Motor neuron (in vitro differentiated cells): ENCODE results near the gene PTPRF. TPM values are rescaled to one million over a fixed set of nuclear protein-coding genes. Genes with fewer than 3 reads are reported as not detected.
"Not testable (repeated sequence)": the region's sequence is repeated elsewhere in the genome, so short reads cannot be mapped to it uniquely, and the experiment has no call there.

Experiments
- ATAC-seq, 8 experiments: fragments of 200-7000 bp; cut with Tn5 transposase; replicated peaks in 6 of 8; 2 replicates each; pipeline ENCODE4 v1.8.0; 2021; ENCODE audit warnings: mild to moderate bottlenecking in 8 of 8, moderate library complexity in 8 of 8
- H3K27ac ChIP-seq, 2 donors: fragments of 250-450 bp; sonication (Bioruptor Pico); 2 replicates each; pipeline ENCODE4 v1.9.0; 2021; ENCODE audit warnings: antibody characterized with exemption in 2 of 2, mild to moderate bottlenecking in 2 of 2, moderate library complexity in 1 of 2
- H3K4me1 ChIP-seq, 2 donors: fragments of 250-450 bp; sonication (Bioruptor Pico); replicated peaks in 1 of 2; 2 replicates each; pipeline ENCODE4 v1.6.1; 2021; ENCODE audit warnings: antibody characterized with exemption in 2 of 2, mild to moderate bottlenecking in 2 of 2, moderate library complexity in 1 of 2
- H3K4me3 ChIP-seq, 5 donors: fragments of 250-450 bp; sonication (Bioruptor Pico); 2 replicates each; pipeline ENCODE4 v1.9.0; 2021; ENCODE audit warnings: antibody characterized with exemption in 5 of 5, mild to moderate bottlenecking in 5 of 5, moderate library complexity in 4 of 5
- WGBS, 10 experiments: fragments of 450-650 bp; shearing (Covaris generic); methylation state at CpG; one replicate each; pipeline ENCODE4 v1.0.0; 2022; 5-methylcytosine and 5-hydroxymethylcytosine counted together
- in situ Hi-C, 9 experiments: fragments of 400-800 bp; cut with MboI; loops; one replicate each; pipeline ENCODE4 v1.15.0; 2021; ENCODE audit warnings: low sequenced_read_pairs in 9 of 9, low pct_unique_long_range_greater_than_20kb in 2 of 9; ENCODE audit not compliant: unreplicated experiment in 9 of 9
- total RNA-seq, 8 experiments: library from RNA; unstranded; fragments of 300-600 nt; gene quantifications; 2 replicates each; pipeline versions ENCODE4 v1.2.3 to v1.2.4, GENCODE V29; 2022

Gene PTPRF
- 100 to 1,000 TPM in 2 of 8 experiments, 10 to 100 TPM in 5, 1 to 10 TPM in 1; 7.8 to 119 (median 74.7) TPM for total RNA-seq

DNA sequence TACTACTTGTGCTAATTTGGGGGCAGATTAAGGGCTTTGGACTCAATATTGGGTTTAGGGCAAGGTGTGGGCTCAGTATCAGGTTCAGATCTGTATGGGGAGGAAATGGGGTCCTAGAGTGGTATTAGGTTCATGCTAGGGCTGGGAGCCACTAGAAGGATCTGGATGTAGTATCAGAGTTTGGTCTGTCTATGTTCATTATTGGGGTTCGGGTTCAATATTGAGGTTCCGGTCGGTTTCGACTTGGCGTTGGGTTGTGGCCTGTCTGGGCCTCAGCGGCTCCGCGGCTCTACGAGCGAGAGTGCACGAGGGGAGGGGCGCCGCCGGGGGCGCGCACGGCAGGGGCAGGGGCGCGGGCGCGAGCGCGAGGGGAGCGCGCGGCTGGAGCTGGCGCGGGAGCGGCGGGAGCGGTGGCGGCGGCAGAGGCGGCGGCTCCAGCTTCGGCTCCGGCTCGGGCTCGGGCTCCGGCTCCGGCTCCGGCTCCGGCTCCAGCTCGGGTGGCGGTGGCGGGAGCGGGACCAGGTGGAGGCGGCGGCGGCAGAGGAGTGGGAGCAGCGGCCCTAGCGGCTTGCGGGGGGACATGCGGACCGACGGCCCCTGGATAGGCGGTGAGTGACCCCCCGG, at the start of gene PTPRF:
Gene PTPRF (plus strand): TSS at position 401 of the 624 bp plus-strand sequence. CDS start 14,193 bp downstream, outside the sequence.
- Histone ChIP-seq H3K27ac (peak within 1 kb of the TSS; percentile 61 to 73), H3K4me1 (peaks cover 27 to 31% of the 10 kb centered on the region in 2 donors), H3K4me3 (peak within 1 kb of the TSS; percentile 60 to 87 (median 78))
- in situ Hi-C loops = loop anchor here in 5 of 9 experiments (25.0 kb wide), 2 partner anchors 207 to 407 kb away; partner anchors contain the start of genes ARTN (in 4 of the 5) and IPO13 (in 4 of the 5)
- ATAC-seq = peak; percentile 46 to 81 (median 73)
- 0 to 10% methylated on average over 1 to 2 of the region's 58 CpGs; no CpG with 5 or more reads in 8 of the 10 experiments for WGBS, 10 experiments

DNA sequence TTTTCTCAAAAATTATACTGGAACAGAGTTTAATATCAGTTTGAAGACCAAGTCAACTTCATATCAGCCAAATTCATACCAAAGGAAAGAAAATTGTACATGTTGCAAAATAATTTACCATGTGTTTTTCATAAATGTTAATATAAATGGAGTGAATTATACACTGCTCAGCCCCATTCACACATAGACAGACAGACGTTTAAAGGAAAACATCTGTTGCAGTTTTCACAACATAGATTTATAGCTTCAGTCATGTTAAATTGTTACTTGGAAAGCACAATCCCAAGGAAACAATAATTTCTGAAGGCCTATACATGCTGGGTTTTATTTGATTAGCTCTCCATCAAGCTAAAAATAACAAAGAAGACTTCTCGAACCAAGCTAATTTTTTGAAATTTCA, 49.2 kb upstream of the PTPRF start:
- Histone ChIP-seq H3K27ac (no peak overlapping the region), H3K4me1 (no peaks in the 10 kb centered on the region), H3K4me3 (no peak overlapping the region)
- peak in 1 of 8 experiments; percentile 26 for ATAC-seq
- WGBS, 10 experiments = 16 to 84% (median 74%) methylated on average over 1 to 2 of the region's 2 CpGs
- in situ Hi-C loops = no loop called here

DNA sequence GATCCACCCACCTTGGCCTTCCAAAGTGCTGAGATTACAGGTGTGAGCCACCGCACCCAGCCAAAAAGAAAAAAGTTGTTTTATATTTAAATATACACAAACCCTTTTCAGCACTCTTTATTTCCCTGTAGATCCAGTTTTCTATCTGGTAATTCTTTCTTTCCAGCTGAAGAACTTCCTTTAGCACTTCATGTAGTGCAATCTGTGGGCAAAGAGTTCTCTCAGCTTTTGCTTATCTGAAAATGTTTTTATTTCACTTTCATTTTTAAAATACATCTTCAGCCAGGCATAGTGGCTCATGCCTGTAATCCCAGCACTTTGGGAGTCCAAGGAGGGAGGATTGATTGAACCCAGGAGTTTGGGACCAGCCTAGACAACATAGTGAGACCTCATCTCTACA, 48.5 kb upstream of the PTPRF start:
- WGBS, 10 experiments = 67 to 100% (median 100%) methylated on average over 1 of the region's 1 CpG; no CpG with 5 or more reads in 1 of the 10 experiments
- in situ Hi-C loops = no loop called here
- no peak overlapping the region for H3K4me3 ChIP-seq
- H3K27ac ChIP-seq = no peak overlapping the region
- no peaks in the 10 kb centered on the region for H3K4me1 ChIP-seq
- ATAC-seq = no peak

DNA sequence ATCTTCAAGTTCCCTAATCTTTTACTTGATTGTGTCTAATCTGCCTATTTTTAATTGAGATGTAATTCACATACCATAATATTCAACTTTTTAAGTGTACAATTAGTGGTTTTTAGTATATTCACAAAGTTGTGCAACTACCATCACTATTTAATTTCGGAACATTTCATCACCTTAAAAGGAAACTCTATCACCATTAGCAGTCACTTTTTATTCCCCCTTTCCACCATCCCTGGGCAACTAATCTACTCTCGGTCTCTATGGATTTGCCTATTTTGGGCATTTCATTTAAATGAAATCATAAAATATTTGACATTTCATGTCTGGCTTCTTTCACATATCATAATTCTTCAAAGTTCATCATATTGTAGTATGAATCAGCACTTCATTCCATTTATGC, 46.3 kb upstream of the PTPRF start:
- 82 to 96% (median 87%) methylated on average over 2 of the region's 2 CpGs; no CpG with 5 or more reads in 1 of the 10 experiments for WGBS, 10 experiments
- ATAC-seq = no peak
- in situ Hi-C loops = no loop called here
- Histone ChIP-seq H3K4me1 (no peaks in the 10 kb centered on the region), H3K4me3 (no peak overlapping the region), H3K27ac (no peak overlapping the region)

DNA sequence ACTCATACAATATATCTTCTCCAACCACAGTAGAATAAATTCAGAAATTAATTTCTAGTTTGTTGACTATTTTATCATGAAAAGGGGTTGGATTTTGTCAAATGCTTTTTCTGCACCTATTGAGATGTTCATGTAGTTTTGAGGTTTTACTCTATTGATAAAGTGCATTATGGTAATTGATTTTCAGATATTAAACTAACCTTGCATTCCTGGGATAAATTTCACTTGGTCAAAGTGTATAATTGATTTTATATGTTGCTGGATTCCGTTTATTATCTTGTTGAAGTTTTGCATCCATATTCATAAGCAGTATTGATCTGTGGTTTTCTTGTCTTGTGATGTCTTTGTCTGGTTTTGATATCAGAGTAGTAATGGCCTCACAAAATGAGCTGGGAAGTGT, 42.5 kb upstream of the PTPRF start:
- WGBS, 10 experiments = 17 to 100% (median 50%) methylated on average over 1 of the region's 1 CpG; no CpG with 5 or more reads in 1 of the 10 experiments
- no peak for ATAC-seq
- no peak overlapping the region for H3K27ac ChIP-seq

DNA sequence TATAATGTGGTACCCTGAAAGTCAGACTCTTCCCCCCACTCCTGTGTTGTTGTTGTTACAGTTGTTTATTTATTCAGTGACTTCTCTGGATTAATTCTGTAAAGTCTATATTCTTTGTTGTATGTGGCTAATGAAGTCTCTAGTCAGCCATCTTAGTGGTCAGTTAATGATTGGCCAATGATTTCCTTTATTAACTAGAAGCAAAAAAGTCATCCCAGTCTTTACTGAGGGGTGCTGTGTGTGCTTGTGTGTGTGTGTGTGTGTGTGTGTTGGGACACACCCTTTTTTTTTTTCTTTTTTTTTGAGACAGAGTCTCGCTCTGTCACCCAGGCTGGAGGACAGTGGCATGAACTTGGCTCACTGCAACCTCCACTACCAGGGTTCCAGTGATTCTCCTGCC, 39.6 kb upstream of the PTPRF start:
- H3K4me3 ChIP-seq = no peak overlapping the region
- ATAC-seq = no peak
- 20 to 100% (median 86%) methylated on average over 1 of the region's 1 CpG; no CpG with 5 or more reads in 5 of the 10 experiments for WGBS, 10 experiments
- H3K4me1 ChIP-seq = no peaks in the 10 kb centered on the region
- H3K27ac ChIP-seq = no peak overlapping the region
- in situ Hi-C loops = no loop called here

More for the DNA sequence above, 42.5 kb upstream of the PTPRF start:
- Histone ChIP-seq H3K4me3 (no peak overlapping the region), H3K4me1 (no peaks in the 10 kb centered on the region)
- in situ Hi-C loops = no loop called here

DNA sequence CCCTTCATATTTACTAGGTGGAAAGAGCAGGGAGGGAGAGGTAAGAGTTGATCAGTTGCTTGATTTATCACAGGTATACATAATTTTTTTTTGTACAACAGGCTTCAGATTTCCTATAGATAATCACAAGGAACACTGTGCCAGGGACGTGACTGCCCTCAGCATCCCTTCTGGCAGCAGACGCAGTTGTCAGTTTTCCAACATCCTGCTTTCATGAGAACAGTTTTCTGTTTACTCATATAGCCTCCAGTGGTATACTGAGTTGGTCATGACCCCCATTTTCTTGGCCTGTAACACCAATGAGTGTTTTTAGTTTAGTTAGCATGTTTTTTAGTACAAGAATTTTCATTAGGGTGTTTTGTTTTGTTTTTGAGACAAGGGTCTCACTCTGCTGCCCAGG, 37.9 kb upstream of the PTPRF start:
- H3K27ac ChIP-seq = no peak overlapping the region
- ATAC-seq = no peak
- no peak overlapping the region for H3K4me3 ChIP-seq
- 33 to 100% (median 70%) methylated on average over 1 to 2 of the region's 2 CpGs; no CpG with 5 or more reads in 2 of the 10 experiments for WGBS, 10 experiments
- no peaks in the 10 kb centered on the region for H3K4me1 ChIP-seq
- in situ Hi-C loops = no loop called here

DNA sequence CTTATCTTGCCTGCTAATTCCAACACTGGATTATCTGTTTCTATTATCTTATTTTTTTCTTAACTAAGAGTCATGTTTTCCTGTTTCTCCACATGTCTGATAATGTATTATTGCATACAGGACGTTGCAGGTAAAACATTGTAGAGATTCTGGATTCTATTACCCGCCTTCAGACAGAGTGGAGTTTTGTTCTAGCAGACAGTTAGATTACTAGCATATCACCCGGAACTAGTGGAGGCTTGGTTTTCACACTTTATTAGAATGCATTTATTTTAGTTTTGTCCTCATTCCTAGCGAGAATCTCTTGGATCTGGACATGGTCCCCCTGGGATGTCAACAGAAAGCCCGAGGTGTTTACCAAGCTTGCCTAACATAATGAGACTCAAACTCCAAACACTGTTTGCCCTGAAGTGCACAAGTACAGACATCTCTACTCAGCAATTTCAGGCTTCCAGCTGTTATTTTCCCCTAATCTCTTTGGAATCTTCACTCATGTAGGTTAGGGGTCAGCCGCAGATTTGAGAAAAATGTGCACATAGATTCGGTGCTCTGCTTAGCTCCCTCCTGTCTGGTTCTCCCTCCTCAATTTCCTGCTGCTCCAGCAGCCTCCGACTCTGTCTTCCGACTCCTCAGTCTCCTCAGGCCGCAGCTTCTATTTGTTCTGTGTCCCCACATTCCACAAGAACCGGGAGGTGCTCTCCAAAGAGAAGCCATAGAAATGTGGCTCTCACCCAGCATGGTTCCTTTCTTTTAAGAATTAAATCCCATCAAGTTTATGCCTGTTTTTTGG, 36.8 kb upstream of the PTPRF start:
- in situ Hi-C loops = no loop called here
- peak in 1 of 8 experiments; percentile 63 for ATAC-seq
- WGBS, 10 experiments = 41 to 70% (median 55%) methylated on average over 2 to 11 of the region's 11 CpGs

DNA sequence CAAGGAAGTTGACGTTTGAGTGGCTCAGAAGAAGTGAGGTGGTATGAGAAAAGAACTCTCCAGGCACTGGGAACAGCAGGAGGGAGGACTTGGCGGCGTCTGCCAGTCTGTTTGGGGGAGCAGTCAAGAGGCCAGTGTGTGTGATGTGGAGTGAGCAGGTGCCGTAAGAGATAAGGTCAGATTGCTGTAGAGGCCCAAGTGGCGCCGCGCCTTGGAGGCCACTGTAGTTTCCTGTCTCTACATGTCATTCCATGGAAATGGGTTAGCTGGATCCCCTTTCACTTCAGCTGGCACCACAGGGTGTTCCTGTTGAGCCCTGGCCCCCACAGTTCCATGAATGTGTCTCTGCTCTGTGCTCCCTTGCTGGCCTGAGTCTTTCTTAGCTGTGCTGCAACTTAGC, 35.5 kb upstream of the PTPRF start:
- ATAC-seq = no peak
- WGBS, 10 experiments = 25 to 100% (median 85%) methylated on average over 1 to 7 of the region's 7 CpGs; no CpG with 5 or more reads in 2 of the 10 experiments
- no peak overlapping the region for H3K27ac ChIP-seq
- no peak overlapping the region for H3K4me3 ChIP-seq
- in situ Hi-C loops = no loop called here
- H3K4me1 ChIP-seq = no peaks in the 10 kb centered on the region

More for the DNA sequence above, 36.8 kb upstream of the PTPRF start:
- Histone ChIP-seq H3K27ac (no peak overlapping the region), H3K4me1 (no peaks in the 10 kb centered on the region), H3K4me3 (no peak overlapping the region)

DNA sequence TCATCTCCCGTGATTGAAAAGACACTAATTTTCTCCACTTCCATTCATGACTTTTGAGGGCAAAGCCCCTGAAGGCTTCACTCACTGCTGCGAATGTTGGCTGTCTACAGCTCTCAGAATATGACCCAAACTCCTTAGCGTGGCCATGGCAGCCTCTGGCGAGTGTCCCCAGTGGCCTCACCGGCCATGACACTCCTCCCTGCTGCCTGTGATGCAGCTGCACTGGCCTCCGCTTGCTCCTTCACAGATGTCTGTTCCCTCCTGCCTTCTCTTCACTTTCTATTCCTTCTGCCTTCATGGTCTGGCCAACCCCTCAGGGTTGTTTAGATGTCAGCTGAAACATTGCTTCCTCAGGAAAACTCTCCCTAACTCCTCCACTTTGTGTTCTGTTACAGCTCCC, 30.8 kb upstream of the PTPRF start:
- in situ Hi-C loops = no loop called here
- 66 to 87% (median 75%) methylated on average over 1 to 6 of the region's 6 CpGs for WGBS, 10 experiments
- ATAC-seq = no peak

DNA sequence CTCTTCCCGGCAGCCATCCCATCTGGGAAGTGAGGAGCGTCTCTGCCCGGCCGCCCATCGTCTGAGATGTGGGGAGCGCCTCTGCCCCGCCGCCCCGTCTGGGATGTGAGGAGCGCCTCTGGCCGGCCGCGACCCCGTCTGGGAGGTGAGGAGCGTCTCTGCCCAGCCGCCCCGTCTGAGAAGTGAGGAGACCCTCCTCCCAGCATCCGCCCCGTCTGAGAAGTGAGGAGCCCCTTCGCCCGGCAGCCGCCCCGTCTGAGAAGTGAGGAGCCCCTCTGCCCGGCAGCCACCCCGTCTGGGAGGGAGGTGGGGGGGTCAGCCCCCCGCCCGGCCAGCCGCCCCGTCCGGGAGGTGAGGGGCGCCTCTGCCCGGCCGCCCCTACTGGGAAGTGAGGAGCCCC, 28.9 kb upstream of the PTPRF start:
- WGBS, 10 experiments = no CpG with 5 or more reads among the region's 33 CpGs
- ATAC-seq, in situ Hi-C loops, H3K4me3 ChIP-seq, H3K27ac ChIP-seq, H3K4me1 ChIP-seq: not testable (repeated sequence)

More for the DNA sequence above, 30.8 kb upstream of the PTPRF start:
- Histone ChIP-seq H3K27ac (no peak overlapping the region), H3K4me1 (no peaks in the 10 kb centered on the region), H3K4me3 (no peak overlapping the region)

DNA sequence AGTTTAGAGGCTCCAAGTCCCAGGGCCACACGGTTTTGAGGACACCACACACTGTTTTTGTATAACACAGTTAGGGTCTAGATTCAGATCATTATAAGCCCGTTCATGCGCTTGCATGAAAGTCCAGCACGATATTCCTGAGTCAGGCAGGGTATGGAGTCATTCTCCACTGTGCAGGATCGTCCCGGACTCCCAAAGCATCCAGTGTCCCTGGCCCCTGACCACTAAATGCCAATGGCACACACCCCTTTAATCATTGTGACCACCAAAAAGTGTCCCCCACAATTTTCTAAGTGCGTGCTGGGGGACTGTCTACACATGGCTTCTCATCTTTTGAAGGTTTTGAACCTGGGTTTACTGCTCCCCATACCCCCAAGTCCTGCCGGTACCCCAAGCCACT, 27.1 kb upstream of the PTPRF start:
- 50 to 95% (median 84%) methylated on average over 1 to 6 of the region's 8 CpGs; no CpG with 5 or more reads in 4 of the 10 experiments for WGBS, 10 experiments
- Histone ChIP-seq H3K4me3 (no peak overlapping the region), H3K27ac (no peak overlapping the region), H3K4me1 (no peaks in the 10 kb centered on the region)
- in situ Hi-C loops = no loop called here
- ATAC-seq = no peak

DNA sequence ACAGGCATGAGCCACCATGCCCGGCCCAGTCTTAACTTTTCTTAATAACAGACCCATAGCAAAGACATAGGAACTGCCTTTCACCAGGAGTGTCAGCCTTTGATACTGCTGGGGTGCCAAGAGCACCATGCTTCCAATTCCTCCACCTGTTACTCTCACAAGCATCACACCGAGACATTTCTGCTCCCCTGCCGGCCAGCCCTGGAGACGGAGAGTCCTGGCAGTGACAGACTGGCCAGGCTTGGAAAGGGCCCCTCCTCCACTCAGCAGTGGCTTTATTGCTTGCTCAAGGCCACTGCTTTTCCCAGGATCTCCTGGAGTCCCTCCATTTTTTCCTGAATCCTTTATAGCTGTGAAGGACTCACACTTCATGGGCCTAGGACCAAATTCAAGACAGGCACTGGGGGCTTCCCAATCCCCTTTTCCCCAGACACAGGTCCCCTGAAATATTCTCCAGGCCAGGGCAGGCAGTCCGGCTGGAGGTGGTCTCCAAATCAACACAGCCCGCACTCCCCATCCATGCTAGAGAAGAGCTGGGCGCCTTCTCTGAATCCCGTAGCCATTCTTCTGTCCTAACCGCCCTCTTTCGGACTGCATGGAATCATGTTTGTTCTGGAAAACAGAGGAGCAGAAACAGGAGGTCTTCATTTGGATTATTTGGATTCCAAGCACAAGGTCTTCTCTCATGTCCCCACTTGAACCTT, 25.5 kb upstream of the PTPRF start:
- no peaks in the 10 kb centered on the region for H3K4me1 ChIP-seq
- no peak overlapping the region for H3K4me3 ChIP-seq
- 68 to 100% (median 80%) methylated on average over 1 to 10 of the region's 10 CpGs; no CpG with 5 or more reads in 3 of the 10 experiments for WGBS, 10 experiments
- no peak for ATAC-seq
- in situ Hi-C loops = no loop called here
- no peak overlapping the region for H3K27ac ChIP-seq
